Fibroblast of villous mesenchyme (primary cell): ENCODE results near the gene CFAP43. TPM values are rescaled to one million over a fixed set of nuclear protein-coding genes. Genes with fewer than 3 reads are reported as not detected.
A peak's percentile ranks its signal among the peaks of the same experiment; 100 is the strongest.

Experiments
- DNase-seq: peaks from one replicate; pipeline ENCODE4 v3.0.0-alpha.2; 2010; ENCODE audit warnings: low read depth
- H3K4me3 ChIP-seq: 2 replicates; pipeline ENCODE4 v1.5.1; 2011; ENCODE audit warnings: low read depth, mild to moderate bottlenecking, low read length
- CTCF ChIP-seq: IDR thresholded peaks from 2 replicates; pipeline ENCODE4 v1.5.1; 2012; ENCODE audit warnings: low read depth, mild to moderate bottlenecking, low read length; ENCODE audit not compliant: insufficient read depth
- total RNA-seq: library from RNA; depleted of rRNA; stranded (reverse); fragments of >200 nt; gene quantifications from 2 replicates; pipeline ENCODE4 v1.2.3, GENCODE V29; 2012

CFAP43 gene
- under 0.01 TPM in 1 of 2 replicates, not detected in the other for total RNA-seq

GRCh38 chr10:104231784-104232612 is at the start of gene CFAP43:
CFAP43 (minus strand) TSS chr10:104232364; CDS start chr10:104232246, 118 bp downstream.
- no peak for TF ChIP-seq CTCF
- DNase-seq, result peak; percentile 96
- peak within 1 kb of the TSS; percentile 86 for H3K4me3 ChIP-seq

GRCh38 chr10:104281694-104282093 is 49.5 kb upstream of the CFAP43 start:
- TF ChIP-seq CTCF, result no peak
- no peak for DNase-seq
- no peak overlapping the region for H3K4me3 ChIP-seq

- TF ChIP-seq CTCF, result no peak
- no peak for DNase-seq
- H3K4me3 ChIP-seq, result no peak overlapping the region
These were observed 47.5 kb upstream of the CFAP43 start for GRCh38 chr10:104279550-104280259.

DNA sequence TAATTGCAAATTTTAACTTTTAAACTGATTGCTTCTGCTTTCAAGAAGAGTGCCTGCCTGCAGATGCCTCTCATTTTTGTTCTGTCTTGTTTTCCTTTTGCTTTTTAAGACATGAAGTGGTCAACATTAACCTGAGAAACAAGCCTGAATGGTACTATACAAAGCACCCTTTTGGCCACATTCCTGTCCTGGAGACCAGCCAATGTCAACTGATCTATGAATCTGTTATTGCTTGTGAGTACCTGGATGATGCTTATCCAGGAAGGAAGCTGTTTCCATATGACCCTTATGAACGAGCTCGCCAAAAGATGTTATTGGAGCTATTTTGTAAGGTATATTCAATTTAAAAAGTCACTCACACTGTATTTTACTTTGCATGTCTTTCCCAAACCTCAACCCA is 45.6 kb upstream of the CFAP43 start:
- no peak for TF ChIP-seq CTCF
- no peak for DNase-seq
- no peak overlapping the region for H3K4me3 ChIP-seq

DNA sequence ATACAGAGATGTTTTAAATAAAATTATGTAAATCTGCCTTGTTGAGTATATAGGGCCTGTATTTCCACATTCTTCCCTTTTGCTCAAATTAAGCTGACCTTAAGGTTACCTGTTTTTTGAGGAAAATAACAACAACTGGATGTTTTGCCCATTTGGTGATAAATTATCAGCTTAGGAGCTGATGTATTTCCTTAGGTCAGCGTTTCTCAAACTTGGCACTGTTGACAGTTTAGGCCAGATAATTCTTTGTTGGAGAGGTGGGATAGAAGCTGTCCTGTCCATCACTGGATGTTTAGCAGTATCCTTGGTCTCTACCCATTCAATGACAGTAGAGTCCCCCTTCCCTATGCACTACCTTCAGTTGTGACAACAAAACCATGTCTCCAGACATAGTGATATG is 44.0 kb upstream of the CFAP43 start:
- no peak for TF ChIP-seq CTCF
- no peak overlapping the region for H3K4me3 ChIP-seq
- no peak for DNase-seq

GRCh38 chr10:104274762-104275721 is 42.9 kb upstream of the CFAP43 start:
- DNase-seq, result peak; percentile 34
- TF ChIP-seq CTCF, result peak; percentile 82
- peak overlapping the region; percentile 36 for H3K4me3 ChIP-seq
